Tibial nerve (tissue), 3 donors: ENCODE measurements around the gene ZNF117.
"Not testable (repeated sequence)": the region's sequence is repeated elsewhere in the genome, so short reads cannot be mapped to it uniquely, and the experiment has no call there.

ENCODE experiments used
- CTCF ChIP-seq, 5 experiments: fragments of 200-600 bp in 3 of 5; fragments of 450-650 bp in 2 of 5; sonication (generic) in 3 of 5; IDR thresholded peaks; one replicate each; pipeline ENCODE4 v1.5.1; 2016 to 2019; ENCODE audit warnings: antibody characterized with exemption in 5 of 5, mild to moderate bottlenecking in 3 of 5, moderate library complexity in 2 of 5
- POLR2A ChIP-seq, 2 donors: fragments of 450-650 bp; IDR thresholded peaks; one replicate each; pipeline ENCODE4 v1.6.1; 2017; ENCODE audit warnings: antibody characterized with exemption in 2 of 2, mild to moderate bottlenecking in 2 of 2, moderate library complexity in 2 of 2

- TF ChIP-seq CTCF, POLR2A (IDR thresholded peaks at IDR 0.05): not testable (repeated sequence)
Observed at GRCh38 chr7:64928252-64929187, 62.3 kb downstream of the ZNF117 start.
